Vagina (tissue), 2 donors: ENCODE measurements around the gene CUL9.

Experiments
- CTCF ChIP-seq, 3 experiments: fragments of 450-650 bp in 2 of 3; fragments of 200-600 bp in 1 of 3; sonication (generic) in 1 of 3; IDR thresholded peaks; one replicate each; pipeline ENCODE4 v1.5.1; 2017 to 2019; ENCODE audit warnings: antibody characterized with exemption in 3 of 3, mild to moderate bottlenecking in 2 of 3, moderate library complexity in 2 of 3
- POLR2A ChIP-seq, 2 donors: fragments of 450-650 bp; IDR thresholded peaks; one replicate each; pipeline ENCODE4 v1.6.1; 2017; ENCODE audit warnings: antibody characterized with exemption in 2 of 2, mild to moderate bottlenecking in 2 of 2, moderate library complexity in 2 of 2

GRCh38 chr6:43176423-43176786 lies 5.6 kb upstream of the CUL9 start:
- TF ChIP-seq CTCF (IDR thresholded peaks at IDR 0.05) (no peak), POLR2A (IDR thresholded peaks at IDR 0.05) (no peak)
